HG03159 (cell line): Measurements from ENCODE around the gene JAKMIP2.
"Not testable (repeated sequence)": the region's sequence is repeated elsewhere in the genome, so short reads cannot be mapped to it uniquely, and the experiment has no call there.

Source experiments
- ATAC-seq: cut with Tn5 transposase; IDR thresholded peaks from one replicate; pipeline ENCODE4 v1.9.1; 2021; ENCODE audit warnings: mild to moderate bottlenecking, moderate library complexity; ENCODE audit not compliant: unreplicated experiment

Gene JAKMIP2

GRCh38 chr5:147564124-147564486 is 218.4 kb downstream of the JAKMIP2 start:
- no peak for ATAC-seq

DNA sequence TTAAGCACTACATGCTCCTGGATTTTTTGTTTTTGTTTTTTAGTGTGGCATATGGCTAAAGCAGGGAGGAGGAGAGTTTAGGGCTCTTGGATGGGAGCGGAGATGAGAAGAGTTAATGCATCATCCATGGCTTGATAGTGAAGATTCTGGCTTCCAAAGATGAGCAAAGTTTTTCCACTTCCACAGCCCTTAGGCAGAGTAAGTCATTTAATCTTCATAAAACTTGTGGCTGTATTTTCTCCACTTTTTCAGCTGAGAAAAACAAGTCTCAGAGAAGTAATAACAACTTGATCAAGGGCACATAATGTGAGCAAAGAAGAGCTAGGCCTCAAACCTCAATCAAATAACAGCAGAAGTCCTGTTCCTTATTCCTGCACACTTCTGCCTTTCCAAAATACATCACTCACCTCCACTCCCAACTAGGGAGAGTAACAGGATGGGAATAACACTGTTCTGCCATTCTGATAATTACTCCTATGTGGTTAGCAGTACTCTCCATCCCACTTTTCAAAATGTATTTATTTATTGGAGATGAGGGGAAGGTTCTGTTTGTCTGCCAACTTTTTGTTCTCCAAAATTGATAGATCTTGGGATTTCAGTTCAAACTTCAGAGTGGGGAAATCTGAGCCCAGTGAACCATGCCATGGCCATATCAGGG is 218.9 kb downstream of the JAKMIP2 start:
- ATAC-seq: no peak

DNA sequence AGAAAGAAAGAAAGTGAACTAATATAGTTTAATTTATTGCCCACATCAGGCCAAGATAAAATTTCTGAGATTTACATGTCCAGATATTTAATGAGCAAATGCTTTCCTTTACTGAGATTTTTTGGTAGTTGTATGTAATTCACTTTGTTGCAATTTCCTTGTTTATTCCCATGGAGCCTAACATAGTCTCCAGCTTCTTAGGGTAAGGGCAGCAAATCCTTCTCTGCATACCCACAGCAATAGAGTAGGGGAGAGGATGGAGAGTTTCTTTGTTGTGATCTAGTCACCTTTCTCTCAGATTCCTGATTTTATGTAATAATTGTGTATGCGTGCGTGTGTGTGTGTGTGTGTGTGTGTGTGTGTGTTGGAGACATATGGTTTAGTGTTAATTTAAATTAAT is 221.1 kb downstream of the JAKMIP2 start:
- ATAC-seq: no peak

DNA sequence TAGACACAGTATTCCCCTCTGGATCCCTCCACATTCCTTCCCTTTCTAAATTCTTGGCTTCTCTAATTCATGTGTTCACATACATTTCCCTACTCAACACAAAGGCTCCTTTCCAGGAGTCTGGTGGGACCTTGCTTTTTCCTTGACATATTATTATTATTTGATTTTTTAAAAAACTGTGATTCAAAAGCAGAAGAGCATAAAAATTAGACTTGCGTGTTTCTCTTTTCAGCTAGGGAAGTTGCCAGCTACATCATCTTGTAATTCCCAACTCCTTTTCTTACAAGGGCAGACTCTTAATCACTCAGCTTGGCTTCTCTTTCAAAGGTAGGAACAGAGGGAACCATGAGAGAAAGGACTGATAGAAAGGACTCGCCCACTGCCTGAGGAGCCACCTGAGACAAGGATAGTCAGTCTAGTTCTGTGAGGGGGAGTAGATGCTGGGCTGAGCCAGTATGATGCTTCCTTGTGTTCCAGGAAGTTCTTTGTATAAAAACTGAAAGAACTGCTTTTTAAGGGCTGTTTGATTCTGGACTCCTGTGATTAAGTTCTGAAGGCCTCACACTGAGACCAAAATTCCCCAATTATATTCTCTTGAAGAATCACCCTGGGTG is 221.7 kb downstream of the JAKMIP2 start:
- no peak for ATAC-seq

DNA sequence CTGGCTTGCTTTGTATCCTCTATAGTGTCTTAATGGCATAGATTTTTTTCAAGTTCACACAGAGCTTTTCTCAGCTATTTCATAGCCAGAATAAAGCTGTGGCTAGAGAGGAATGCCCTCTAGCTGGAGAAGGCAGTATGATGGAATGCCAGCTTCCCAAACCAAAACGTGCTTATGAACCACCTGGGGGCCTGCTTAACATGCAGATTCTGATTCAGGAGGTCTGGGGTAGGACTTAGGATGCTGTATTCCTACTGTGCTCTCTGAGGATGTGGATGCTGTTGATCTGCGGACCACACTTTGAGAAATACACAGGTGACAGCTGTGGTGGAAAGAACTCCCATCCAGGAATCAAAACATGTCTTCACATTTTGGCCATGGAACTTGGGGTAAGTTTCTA is 222.8 kb downstream of the JAKMIP2 start:
- ATAC-seq: no peak

DNA sequence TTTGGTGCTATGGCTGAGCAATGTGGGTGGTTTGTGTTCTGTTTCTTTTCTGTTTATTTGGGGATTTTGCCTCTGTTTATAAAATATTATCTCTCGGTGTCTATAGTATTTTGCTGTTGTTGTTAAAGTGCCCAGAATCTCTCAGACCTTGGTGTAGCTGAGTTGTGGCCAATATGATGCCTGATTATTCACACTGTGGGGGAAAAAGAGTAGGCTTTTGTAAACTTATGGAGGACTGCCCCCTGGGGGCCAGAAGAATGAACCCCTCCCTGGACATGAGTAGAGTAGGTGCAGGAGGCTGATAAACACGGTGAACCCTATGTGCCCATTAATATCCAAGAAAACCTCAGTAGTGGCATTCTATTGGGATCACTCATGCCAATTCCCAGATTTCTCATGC is 223.7 kb downstream of the JAKMIP2 start:
- ATAC-seq: peak; percentile 61

DNA sequence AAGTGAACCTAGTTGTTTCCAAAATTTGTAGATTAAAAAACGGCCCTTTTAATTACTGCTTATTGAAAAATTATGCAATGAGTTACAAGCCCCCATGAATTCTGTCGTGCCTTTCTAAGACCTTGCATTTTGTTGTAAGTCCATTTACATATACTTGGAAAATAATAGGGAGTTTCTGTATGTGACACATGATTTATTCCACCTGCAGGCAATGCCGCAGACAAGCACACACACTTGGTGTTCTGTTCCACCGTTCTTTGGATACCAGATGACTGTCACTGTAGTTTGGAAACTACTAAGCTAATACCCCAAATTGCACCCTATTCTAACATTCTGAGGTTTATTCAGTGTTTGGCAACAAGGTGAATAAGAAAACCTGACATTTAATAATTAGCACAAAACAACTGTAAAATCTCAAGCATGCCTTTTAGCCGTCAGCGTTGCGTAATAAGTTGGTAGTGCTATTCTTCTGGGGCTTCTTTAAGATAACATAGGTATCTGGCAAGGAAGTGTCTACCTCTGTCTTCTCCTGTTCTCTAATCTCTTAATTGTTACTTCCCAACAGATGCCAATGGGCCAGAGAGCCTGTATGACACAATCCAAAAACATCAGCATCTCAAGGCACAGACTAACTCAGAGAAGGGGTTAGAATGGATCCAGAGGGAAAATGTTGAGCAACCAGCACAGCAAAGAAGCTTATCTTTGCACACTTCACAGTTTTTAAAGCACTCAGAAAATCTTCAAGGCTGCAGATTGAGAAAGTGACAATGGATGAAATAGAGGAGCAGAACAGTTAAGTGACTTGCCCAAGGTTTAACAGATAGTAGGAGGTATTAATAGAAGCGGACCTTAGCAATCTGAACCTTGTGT is 224.4 kb downstream of the JAKMIP2 start:
- ATAC-seq: no peak

DNA sequence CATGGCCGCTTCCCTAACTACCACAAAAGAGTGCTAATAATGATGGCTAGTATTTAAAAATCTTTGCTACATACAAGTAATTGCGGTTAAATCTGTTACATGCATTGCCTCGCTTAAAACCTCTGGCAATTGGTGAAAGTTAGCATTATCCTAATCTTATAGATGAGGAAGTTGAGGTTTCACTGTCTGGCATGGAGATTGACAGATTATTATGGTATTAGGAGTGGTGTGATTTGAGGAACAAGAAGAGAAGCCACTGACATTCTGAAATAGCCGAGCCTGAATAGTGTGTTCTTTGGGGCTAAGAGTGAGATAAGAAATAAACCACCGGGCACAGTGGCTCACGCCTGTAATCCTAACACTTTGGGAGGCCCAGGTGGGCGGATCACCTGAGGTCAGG is 227.4 kb downstream of the JAKMIP2 start:
- no peak for ATAC-seq

DNA sequence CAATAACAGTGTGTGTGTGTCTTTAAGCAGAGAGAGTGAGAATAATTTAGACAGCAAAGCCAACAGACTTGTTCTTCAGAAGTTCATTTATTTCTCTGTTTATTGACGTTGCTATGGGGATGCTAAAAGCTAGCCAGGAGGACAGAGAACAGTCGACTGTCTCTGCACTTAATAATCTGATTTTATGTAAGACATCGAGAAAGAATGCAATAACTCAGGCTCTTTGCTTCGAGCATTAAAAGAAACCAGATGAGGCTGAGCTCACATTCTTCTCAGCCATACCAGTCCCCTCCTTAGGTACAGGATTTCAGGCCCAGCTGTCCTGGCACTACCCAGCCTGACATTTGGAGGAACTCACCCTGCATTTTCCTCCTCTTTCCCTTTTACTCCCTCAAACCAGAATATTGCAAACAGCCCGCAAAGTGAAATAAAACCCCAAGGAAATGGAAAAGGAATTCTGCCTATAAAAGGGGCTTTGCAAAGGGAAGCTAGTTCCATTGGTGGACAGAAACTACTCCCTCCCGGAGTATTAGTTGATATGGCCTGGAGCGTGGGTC is 228.2 kb downstream of the JAKMIP2 start:
- no peak for ATAC-seq

- ATAC-seq: not testable (repeated sequence)
These were observed 228.7 kb downstream of the JAKMIP2 start for GRCh38 chr5:147553817-147554216.

GRCh38 chr5:147552897-147553296 is 229.6 kb downstream of the JAKMIP2 start:
- no peak for ATAC-seq

DNA sequence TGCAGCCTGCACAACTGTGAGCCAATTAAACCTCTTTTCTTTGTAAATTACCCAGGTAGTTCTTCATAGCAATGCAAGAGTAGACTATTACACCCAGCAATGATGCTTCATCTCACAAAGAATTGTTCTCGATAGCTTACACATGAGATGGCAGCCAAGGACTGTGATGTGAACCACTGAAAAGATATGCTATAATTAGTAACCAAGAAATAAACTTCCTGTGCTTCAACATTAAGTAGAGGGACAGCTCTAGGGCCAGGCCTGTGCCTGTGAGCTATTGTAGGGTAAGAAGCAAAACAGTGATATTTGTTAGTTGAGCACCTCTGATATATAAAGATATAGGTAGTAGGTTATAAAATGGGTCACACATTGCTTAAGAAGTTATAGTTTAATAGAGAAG is 230.9 kb downstream of the JAKMIP2 start:
- ATAC-seq: no peak

GRCh38 chr5:147547730-147548129 is 234.8 kb downstream of the JAKMIP2 start:
- no peak for ATAC-seq

GRCh38 chr5:147544556-147544955 is 238.0 kb downstream of the JAKMIP2 start:
- no peak for ATAC-seq

DNA sequence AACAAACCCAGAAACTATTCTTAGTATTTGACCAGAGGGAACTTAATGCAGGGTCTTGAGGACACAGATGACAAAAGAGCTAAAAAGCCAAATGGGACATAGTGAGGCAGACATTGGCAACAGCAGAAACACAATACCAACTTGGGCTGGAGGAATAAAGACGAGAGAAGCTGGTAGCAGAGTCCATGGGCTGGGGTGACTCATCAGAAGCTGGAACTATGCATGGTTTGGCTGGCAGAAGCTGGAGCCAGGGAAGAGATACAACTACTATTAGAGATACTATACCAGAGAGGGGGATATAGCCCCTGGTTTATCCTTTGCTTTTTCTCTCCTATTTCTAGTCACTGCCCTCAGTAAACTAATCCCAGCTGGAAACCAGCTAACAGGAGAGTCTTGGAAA is 243.5 kb downstream of the JAKMIP2 start:
- ATAC-seq: no peak

DNA sequence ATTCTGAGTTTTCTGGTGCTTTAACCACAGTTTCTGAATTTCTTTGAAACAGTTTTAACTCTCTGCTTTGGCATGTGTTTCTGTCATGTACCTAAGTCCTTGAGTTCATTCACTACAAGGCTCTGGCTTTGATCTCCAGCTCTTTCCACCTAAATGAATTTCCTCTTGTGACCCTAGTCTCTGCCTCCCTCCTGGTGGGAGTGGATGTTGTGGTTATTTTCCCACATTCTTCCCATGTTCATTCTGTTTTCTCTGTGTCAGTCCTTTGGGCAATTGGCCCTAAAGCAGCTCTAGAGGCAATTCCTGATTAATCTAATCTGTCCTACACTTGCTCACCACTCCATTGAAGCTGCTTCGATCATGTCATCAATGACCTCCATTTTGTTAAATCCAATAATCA is 244.3 kb downstream of the JAKMIP2 start:
- no peak for ATAC-seq
